Erythroblast (primary cell): Measurements from ENCODE around the gene PIK3CG.

ENCODE experiments used
- DNase-seq, 2 experiments: peaks; one replicate each; lab custom pipeline; 2025; lab: John Stamatoyannopoulos, UW
- GATA1 ChIP-seq: IDR thresholded peaks from 2 replicates; pipeline ENCODE4 v1.6.1; 2011; ENCODE audit warnings: low read depth, mild to moderate bottlenecking, control low read depth, low read length, moderate library complexity
- POLR2A ChIP-seq: IDR thresholded peaks from 2 replicates; pipeline ENCODE4 v1.6.1; 2011; ENCODE audit warnings: mild to moderate bottlenecking, low read length

Gene PIK3CG

GRCh38 chr7:106868364-106868763 lies 3.3 kb downstream of the PIK3CG start:
- no peak for TF ChIP-seq POLR2A
- TF ChIP-seq GATA1, result no peak
- DNase-seq, result no peak

- no peak for DNase-seq
- TF ChIP-seq GATA1 (no peak), POLR2A (no peak)
Observed at GRCh38 chr7:106869954-106870353, 4.9 kb downstream of the PIK3CG start.

- DNase-seq, result no peak
- TF ChIP-seq GATA1 (no peak), POLR2A (no peak)
Observed at GRCh38 chr7:106870528-106870927, 5.4 kb downstream of the PIK3CG start.

GRCh38 chr7:106870983-106871410 lies 5.9 kb downstream of the PIK3CG start:
- no peak for TF ChIP-seq GATA1
- TF ChIP-seq POLR2A, result no peak
- DNase-seq, result peak in 1 of 2 experiments; percentile 12

- DNase-seq, result no peak
- TF ChIP-seq POLR2A (no peak), GATA1 (no peak)
Observed at GRCh38 chr7:106871793-106872571, 6.9 kb downstream of the PIK3CG start.

- DNase-seq, result no peak
Observed at GRCh38 chr7:106872763-106873162, 7.7 kb downstream of the PIK3CG start.

GRCh38 chr7:106874076-106874475 lies 9.0 kb downstream of the PIK3CG start:
- no peak for TF ChIP-seq POLR2A
- no peak for DNase-seq

More at GRCh38 chr7:106872763-106873162, 7.7 kb downstream of the PIK3CG start:
- TF ChIP-seq POLR2A, result no peak
- no peak for TF ChIP-seq GATA1

- no peak for TF ChIP-seq POLR2A
- no peak for TF ChIP-seq GATA1
- DNase-seq, result no peak
Observed at GRCh38 chr7:106875508-106875907, 10.4 kb downstream of the PIK3CG start.

DNA sequence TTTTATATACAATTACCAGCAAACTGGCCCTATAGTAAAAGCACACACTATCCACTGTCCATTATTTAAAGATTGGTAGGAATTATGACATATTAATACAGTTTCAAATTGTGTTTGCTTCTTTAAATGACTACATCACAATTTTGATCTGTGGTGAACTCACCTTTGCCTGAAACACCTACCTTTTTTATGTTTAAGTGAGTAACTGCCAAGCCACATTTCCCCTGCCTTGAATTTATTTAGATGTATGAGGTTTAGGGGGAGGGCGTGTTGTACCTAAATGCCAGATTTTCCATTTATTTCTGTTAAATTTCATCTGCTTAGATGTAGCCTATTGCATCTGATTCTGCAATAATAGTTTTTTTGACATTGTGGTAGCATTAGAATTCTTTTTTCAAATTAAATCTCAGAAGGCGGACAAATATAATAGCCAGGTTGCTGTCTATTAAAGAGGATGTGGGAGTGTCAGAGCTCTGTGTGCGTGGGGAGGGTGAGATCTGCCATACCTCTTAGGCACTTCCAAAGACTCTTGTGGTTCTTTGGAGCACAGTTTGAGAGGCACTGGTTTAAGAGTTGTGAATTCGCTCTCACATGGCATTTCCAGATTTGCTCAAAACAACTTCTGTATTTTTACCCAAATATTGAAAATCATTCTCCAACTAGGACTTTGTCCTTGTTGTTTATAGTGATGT lies 13.8 kb downstream of the PIK3CG start:
- DNase-seq, result no peak
- TF ChIP-seq GATA1 (no peak), POLR2A (no peak)

DNA sequence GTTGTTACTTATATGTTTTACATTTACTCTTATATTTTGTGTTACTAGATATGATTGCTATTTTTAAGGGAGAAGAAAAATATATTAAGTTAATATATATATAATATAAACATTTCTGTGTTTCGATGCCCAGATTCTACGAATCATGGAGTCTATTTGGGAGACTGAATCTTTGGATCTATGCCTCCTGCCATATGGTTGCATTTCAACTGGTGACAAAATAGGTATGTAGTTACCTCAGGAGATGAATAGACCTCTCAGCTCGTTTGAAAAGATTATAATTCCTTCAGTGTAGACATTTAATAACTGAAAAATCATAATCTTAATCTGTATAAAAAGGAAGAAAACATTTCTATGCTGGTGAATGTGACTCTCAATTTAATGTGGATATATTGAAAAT lies 16.9 kb downstream of the PIK3CG start:
- DNase-seq, result no peak
- TF ChIP-seq POLR2A (no peak), GATA1 (no peak)

DNA sequence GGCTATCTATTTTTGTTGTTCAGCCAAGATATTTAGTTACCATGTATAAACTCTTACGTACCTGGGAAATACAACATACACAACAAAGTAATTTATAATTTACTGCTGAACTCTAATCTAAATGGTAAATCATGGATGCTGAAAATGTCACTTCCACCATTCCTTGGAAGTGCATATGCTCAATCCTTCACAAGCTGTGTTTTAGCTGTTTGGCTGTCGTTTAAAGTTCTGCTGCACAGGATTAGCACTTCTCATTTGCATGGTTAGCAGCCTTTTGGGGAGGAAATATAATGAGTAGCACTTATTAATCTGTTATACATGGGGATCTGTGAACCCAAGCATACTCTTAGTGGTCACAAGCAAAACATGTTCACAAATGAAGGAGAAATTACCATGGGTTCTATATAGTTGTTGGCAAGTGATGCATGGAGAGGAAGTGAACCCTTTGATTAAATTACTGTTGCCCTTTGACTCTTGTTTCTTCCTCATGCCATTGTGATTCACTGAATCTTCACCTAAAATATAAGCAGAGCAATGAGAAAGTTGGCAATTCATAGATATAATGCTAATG lies 18.5 kb downstream of the PIK3CG start:
- DNase-seq, result no peak
- TF ChIP-seq POLR2A, result no peak
- no peak for TF ChIP-seq GATA1

GRCh38 chr7:106885652-106886051 lies 20.6 kb downstream of the PIK3CG start:
- TF ChIP-seq GATA1, result no peak
- no peak for DNase-seq

- TF ChIP-seq GATA1 (no peak), POLR2A (no peak)
- no peak for DNase-seq
Observed at GRCh38 chr7:106887421-106887820, 22.3 kb downstream of the PIK3CG start.

DNA sequence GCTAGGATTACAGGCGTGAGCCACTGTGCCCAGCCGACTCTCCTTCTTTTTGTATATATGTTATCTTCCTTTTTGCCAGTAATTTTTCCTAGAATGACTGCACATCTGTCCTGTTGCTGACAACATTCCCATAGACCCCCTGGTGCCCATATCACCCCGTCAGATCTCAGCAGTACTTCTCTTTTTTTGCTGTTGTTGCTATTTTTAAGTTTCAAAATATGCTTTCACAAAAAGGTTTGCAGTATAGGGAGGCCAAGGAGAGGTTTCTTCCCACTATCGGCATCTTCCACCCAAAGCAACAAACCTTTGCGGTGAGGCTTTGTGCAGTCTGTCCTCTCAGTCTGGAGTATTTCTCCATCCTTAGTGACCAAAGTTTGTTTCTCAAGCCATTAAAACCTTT lies 23.1 kb downstream of the PIK3CG start:
- DNase-seq, result no peak
- TF ChIP-seq POLR2A (no peak), GATA1 (no peak)
